OCI-LY1 (cell line): Measurements from ENCODE around the gene LIPM.

Source experiments
- CTCF ChIP-seq: fragments of 200-600 bp; sonication (generic), shearing (Covaris generic); IDR thresholded peaks from 2 replicates; pipeline ENCODE4 v1.5.1; 2017; ENCODE audit warnings: mild to moderate bottlenecking, antibody characterized with exemption, low read length, moderate library complexity, mixed read lengths
- EZH2 ChIP-seq: fragments of 200-600 bp; sonication (generic), shearing (Covaris generic); IDR thresholded peaks from 2 replicates; pipeline ENCODE4 v1.8.0; 2017; ENCODE audit warnings: borderline replicate concordance, mixed run types, mild to moderate bottlenecking, antibody characterized with exemption, low read length, moderate library complexity, mixed read lengths

- TF ChIP-seq CTCF, result no peak
- TF ChIP-seq EZH2, result no peak
Observed at GRCh38 chr10:88765816-88766215, 36.7 kb upstream of the LIPM start.
